Measurements from ENCODE around the gene SLC22A31. TPM values are rescaled to one million over a fixed set of nuclear protein-coding genes. Genes with fewer than 3 reads are reported as not detected.

Gene SLC22A31
- total RNA-seq, 1 donor from 2014 or later: not detected

DNA sequence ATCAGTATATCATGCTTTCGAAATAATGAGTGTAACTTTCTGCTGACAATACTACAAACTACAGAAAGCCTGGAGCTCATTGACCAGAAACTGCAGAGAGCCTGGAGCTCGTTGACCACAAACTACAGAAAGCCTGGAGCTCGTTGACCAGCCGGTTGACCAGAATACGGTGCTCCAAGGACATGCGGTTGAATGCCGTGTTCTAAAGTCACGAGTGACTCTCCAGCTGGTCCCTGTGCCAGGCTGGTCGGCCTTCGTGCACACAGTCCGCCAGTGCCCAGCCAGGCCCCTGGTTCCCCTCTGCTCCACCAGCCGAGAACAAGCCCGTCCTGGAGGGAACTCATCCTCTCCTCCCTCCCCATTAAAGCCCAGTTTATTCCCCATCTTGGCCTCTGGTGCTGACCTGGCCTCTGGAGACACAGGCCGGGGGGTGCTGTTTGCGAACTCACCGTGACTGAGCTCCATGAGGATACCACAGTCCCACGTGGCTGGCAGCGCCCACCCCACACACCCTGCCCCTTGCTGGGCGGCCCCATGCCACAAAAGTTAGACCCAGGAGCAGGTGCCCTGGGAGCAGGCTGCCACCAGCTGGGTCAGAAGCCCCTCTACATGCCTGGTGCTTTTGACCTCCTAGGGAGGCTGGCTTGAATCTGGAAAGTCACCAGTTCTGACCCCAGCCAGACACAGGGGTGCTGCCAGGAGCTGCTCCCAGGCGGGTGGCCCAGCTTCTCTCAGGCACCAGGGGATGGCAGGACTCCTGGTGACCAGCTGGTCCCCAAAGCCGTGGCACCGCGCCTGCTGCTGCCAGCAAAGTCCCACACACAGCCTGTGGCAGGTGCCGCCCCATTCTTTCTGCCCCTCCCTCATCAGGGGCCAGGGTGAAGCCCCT is 44.2 kb downstream of the SLC22A31 start:
- DNase-seq (ENCODE audit: low spot score in 2 of 2) (no peak), FAIRE-seq (no peak)

GRCh38 chr16:89155184-89155679 is 45.1 kb downstream of the SLC22A31 start:
- peak in 1 of 2 donors; percentile 60 for DNase-seq (ENCODE audit: low spot score in 2 of 2)

GRCh38 chr16:89154390-89155183 is 45.8 kb downstream of the SLC22A31 start:
- DNase-seq (ENCODE audit: low spot score in 2 of 2): no peak
- FAIRE-seq: no peak

More at GRCh38 chr16:89155184-89155679, 45.1 kb downstream of the SLC22A31 start:
- no peak for FAIRE-seq

DNA sequence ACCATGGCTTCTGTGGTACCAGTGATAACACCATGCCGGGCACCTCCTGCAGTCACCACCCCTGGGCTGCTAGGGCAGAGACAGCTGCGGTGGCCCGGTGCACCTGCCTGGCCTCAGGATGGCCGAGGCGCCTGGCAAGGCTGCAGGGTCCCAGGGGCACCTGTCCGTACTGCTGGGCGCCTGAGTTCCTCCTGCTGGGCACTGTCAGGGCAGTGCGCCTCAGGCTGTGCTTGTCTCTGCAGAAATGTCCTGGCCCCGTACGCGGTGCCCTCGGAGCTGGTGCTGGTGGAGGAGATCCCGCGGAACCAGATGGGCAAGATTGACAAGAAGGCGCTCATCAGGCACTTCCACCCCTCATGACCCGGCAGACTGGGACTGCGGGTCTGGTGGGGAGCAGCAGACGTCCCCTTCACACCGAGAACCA is 46.5 kb downstream of the SLC22A31 start:
- no peak for DNase-seq (ENCODE audit: low spot score in 2 of 2)
- no peak for FAIRE-seq

- FAIRE-seq: no peak
- DNase-seq (ENCODE audit: low spot score in 2 of 2): no peak
Measured at GRCh38 chr16:89152831-89153700, 47.3 kb downstream of the SLC22A31 start.

DNA sequence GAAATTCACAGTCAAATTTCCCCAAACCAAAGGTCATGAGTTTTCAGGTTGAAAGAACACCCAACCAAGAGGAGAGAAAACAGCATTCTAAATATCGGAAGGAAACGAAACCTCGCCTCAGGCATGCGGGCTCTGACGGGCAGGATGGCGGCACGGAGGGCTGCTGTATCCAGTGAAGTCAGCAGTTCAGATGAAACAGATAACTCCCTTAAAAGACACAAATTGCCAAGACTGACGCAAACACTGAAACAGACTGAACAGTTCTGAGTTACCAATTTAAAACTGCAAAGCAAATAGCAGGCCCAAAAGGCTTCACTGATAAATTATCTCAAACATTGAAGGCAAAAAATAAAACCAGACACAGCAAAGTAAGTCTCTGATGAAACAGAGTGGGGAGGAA is 49.4 kb downstream of the SLC22A31 start:
- DNase-seq (ENCODE audit: low spot score in 2 of 2) (no peak), FAIRE-seq (no peak)

DNA sequence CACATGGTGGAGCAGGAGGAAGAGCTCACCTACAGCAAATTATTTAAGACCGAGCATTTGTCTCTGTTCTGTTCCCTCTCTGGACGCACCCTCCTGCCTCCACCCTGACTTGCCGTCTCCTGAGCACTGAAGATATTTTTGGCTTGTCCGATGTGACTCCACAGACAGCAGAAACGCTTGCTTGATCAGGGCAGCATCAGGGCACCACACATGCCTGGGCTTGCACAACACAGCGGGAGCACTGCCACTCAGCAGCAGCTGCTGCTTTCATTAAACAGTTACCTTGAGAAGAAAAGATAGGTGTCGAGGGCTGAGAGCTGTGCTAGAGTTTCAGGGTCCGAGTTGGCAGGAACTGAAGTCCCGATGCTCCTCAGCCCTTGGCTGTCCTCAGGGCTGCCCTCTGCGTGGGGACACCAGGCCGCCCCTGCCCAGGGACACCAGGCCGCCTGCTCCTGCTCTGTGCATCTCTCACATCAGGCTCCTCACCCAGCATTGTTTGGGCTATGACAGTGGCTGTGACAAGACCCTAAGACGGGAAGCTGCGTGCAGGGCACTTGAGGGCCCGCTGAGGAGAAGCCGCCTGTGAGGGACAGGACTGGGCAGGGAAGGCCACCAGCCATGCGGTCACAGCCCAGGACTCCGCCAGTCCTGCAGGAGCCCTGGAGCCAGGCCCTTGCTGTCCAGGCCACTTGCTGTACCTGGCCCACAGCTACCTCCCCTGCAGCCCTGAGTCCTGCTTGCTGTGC is 50.1 kb downstream of the SLC22A31 start:
- DNase-seq (ENCODE audit: low spot score in 2 of 2) (no peak), FAIRE-seq (no peak)

GRCh38 chr16:89149386-89149785 is 51.0 kb downstream of the SLC22A31 start:
- DNase-seq (ENCODE audit: low spot score in 2 of 2) (no peak), FAIRE-seq (no peak)

DNA sequence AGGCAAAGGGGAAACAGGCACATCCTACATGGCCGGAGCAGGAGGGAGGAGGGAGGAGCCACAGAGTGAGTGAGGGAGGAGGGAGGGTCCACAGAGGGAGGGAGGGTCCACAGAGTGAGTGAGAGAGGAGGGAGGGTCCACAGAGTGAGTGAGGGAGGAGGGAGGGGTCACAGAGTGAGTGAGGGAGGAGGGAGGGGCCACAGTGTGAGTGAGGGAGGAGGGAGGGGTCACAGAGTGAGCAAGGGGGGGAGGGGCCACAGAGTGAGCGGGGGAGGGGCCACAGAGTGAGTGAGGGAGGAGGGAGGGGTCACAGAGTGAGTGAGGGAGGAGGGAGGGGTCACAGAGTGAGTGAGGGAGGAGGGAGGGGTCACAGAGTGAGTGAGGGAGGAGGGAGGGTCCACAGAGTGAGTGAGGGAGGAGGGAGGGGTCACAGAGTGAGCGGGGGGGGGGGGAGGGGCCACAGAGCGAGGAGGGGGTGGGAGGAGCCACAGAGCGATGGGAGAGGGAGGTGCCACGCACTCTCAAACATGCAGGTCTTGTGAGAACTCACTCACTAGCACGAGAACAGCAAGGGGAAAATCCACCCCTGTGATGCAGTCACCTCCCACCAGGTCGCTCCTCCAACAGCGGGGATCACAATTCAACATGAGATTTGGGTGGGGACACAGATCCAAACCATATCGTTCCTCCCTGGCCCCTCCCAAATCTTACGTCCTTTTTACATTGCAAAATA is 53.1 kb downstream of the SLC22A31 start:
- FAIRE-seq (no peak), DNase-seq (ENCODE audit: low spot score in 2 of 2) (no peak)

DNA sequence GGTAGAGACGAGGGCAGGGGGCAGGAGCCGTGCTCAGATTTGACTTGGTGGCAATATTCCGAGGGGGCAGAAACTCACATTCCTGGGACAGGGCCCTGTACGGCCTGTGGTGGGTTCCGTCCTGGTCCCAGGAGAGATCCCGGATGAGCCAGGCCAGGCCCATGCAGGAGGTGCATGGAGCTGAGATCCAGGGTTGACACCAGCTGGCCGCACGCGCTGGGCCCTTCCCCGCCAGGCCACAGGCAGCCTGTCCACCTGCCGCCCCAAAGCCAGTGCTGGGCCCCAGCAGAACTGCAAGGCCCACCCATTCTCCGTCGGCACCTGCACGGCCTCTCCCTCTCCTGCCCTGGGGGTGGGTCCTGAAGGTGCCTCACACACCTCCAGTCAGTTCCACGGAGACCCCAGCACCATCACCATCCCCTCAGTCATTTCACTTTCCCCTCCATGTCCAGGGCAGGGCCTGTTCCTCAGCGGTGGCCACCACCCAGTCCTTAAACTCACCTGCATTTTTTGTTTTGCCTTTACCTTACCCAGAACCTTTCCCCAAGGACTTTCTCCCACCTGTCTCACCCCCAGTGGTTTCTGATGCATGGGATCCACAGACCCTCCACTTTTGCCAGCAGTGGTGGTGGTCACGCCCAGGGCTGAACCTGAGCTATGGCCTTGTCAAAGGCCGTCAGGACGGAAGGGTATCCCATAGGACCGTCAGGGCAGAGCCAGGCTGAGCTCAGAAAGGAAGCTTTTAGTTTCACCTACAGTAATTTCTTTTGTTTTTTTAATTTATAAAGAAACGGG is 53.9 kb downstream of the SLC22A31 start:
- no peak for DNase-seq (ENCODE audit: low spot score in 2 of 2)
- FAIRE-seq: no peak

Other genes with a start within 250 kb of the SLC22A31 start
- 0.82 TPM for gene CBFA2T3, start 223.3 kb downstream of the SLC22A31 start, total RNA-seq
- gene ACSF3, start 106.7 kb downstream of the SLC22A31 start, total RNA-seq: 9.0 TPM
- gene CDH15, start 28.8 kb downstream of the SLC22A31 start, total RNA-seq: 0.41 TPM
- gene ZNF778, start 17.2 kb upstream of the SLC22A31 start, total RNA-seq: 14.7 TPM